ENCODE data around the gene SAMM50.
A peak's percentile ranks its signal among the peaks of the same experiment; 100 is the strongest.

The SAMM50 gene

DNA sequence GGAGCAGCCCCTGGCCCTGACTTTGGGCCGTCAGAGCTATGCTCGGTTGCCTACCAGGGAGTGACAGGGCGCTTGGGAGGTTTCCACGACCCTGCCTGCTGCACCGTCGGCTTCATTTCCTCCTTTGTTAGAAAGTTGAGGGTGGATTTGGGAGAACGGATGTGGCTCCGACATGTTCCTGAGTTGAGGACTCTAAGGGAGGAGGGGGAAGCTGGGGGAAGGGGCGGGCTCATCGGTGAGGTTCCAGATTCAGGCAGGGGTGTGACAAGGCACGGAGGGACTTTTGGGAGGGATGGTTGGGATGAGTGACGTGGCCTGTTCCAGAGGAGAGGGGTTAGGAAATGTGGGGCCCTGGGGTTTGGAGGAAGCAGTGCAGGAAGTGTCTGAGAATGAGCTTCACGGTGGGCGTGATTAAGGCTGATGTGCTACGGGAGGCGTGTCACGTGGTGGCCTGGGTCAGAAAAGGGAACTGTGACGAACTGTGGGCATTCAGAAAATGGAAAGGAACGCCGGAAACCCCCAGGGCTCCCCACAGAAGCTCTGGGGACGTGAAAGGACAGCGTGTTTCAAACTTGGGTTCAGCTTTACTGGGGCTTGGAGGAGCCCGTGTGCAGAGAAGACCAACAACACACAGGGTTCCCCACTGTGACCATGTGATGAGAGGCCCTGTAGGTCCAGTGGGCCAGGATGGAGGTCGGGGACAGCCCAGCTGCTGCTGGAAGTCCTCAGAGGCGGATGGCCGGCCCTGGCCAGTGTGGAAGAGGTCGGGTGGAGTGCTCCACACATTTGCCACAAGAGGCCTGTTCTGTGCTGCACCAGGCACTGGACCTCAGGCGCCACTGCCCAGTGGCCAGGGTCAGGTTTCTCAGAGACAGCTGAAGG, 71.6 kb downstream of the SAMM50 start:
- Histone ChIP-seq H3K27me3 (peaks cover 38% of the 10 kb centered on the region), H3K36me3 (no peaks in the 10 kb centered on the region), H3K4me3 (ENCODE audit: low read depth in 1 of 2, low read length in 1 of 2) (peak overlapping the region; percentile 57 to 62), H3K27ac (peak overlapping the region; percentile 56), H3K4me1 (ENCODE audit: control insufficient read depth in 1 of 2, insufficient read depth in 1 of 2, low read depth in 1 of 2, low read length in 1 of 2) (peaks cover 27 to 35% of the 10 kb centered on the region in 2 experiments), H3K9me3 (no peaks in the 10 kb centered on the region)
- TF ChIP-seq, protein P1, sequence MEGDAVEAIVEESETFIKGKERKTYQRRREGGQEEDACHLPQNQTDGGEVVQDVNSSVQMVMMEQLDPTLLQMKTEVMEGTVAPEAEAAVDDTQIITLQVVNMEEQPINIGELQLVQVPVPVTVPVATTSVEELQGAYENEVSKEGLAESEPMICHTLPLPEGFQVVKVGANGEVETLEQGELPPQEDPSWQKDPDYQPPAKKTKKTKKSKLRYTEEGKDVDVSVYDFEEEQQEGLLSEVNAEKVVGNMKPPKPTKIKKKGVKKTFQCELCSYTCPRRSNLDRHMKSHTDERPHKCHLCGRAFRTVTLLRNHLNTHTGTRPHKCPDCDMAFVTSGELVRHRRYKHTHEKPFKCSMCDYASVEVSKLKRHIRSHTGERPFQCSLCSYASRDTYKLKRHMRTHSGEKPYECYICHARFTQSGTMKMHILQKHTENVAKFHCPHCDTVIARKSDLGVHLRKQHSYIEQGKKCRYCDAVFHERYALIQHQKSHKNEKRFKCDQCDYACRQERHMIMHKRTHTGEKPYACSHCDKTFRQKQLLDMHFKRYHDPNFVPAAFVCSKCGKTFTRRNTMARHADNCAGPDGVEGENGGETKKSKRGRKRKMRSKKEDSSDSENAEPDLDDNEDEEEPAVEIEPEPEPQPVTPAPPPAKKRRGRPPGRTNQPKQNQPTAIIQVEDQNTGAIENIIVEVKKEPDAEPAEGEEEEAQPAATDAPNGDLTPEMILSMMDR (IDR thresholded peaks at IDR 0.05): no peak

DNA sequence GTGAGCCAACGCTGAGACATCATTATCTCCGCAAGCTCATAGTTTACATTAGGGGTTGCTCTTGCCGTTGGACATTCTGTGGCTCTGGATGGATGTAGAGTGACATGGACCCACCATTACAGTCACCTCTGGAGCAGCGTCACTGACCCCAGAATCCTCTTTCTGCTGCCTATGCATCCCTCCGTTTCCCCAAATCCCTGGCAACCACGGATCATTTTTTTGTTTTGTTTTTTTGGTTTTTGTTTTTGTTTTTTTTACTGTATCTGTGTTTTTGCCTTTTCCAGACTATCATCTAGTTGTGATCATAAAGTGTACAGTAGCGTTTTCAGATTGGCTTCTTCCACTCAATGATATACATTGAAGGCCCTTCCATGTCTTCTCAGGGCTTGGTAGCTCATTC, 72.8 kb downstream of the SAMM50 start:
- H3K4me1 ChIP-seq (ENCODE audit: control insufficient read depth in 1 of 2, insufficient read depth in 1 of 2, low read depth in 1 of 2, low read length in 1 of 2): peaks cover 27 to 35% of the 10 kb centered on the region in 2 experiments
- no peaks in the 10 kb centered on the region for H3K9me3 ChIP-seq
- H3K27ac ChIP-seq: no peak overlapping the region
- no peaks in the 10 kb centered on the region for H3K36me3 ChIP-seq
- peaks cover 34% of the 10 kb centered on the region for H3K27me3 ChIP-seq
- TF ChIP-seq, protein P1 (IDR thresholded peaks at IDR 0.05): no peak
- H3K4me3 ChIP-seq (ENCODE audit: low read depth in 1 of 2, low read length in 1 of 2): no peak overlapping the region

DNA sequence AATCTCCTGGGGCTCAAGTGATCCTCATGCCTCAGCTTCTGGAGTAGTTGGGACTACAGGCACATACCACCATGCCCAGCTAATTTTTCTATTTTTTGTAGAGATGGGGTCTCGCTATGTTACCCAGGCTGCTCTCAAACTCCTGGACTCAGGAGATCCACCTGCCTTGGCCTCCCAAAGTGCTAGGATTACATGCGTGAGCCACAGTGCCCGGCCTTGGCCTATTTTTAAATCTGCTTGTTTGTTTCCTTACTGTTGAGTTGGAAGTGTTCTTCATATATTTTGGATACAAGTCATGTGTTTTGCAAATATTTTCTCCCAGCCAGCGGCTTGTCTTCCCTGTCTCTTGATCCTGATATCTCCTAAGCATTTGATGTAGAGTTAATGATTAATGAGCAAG, 73.8 kb downstream of the SAMM50 start:
- Histone ChIP-seq H3K27ac (no peak overlapping the region), H3K4me3 (ENCODE audit: low read depth in 1 of 2, low read length in 1 of 2) (no peak overlapping the region), H3K36me3 (no peaks in the 10 kb centered on the region), H3K27me3 (peaks cover 26% of the 10 kb centered on the region), H3K9me3 (no peaks in the 10 kb centered on the region), H3K4me1 (ENCODE audit: control insufficient read depth in 1 of 2, insufficient read depth in 1 of 2, low read depth in 1 of 2, low read length in 1 of 2) (peaks cover 22 to 30% of the 10 kb centered on the region in 2 experiments)
- TF ChIP-seq, protein P1 (IDR thresholded peaks at IDR 0.05): no peak

DNA sequence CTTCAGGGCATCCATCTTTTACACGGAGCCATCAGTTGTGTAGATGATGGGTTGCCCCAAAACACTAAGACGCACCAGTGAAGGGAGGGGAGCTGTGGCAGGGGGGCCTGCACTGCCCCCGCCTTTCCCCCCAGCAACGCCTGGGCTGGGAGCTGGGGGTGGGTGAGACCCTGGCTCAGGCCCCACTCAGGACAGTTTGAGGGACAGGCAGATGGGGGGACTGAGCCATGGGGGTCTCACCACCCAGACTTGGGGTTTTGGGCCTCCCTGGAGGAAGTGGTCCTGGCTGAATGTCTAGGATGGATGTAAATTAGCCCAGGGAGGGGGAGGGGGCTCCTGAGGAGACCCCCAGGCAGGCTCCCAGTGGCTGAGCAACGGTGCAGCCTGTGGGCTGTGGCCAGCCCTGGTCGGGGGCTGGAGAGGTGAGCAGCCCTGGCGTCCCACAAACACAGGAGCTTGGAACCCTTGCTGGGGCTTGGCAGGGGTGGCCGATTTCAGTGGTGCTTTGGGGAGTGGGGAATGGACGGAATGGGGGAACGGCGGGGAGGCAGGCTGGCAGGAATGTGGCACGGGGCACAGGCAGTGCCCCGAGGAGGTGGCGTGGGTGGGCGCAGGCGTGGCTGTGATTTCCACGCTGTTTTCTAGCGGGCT, 74.9 kb downstream of the SAMM50 start:
- no peak overlapping the region for H3K4me3 ChIP-seq (ENCODE audit: low read depth in 1 of 2, low read length in 1 of 2)
- TF ChIP-seq, protein P1 (IDR thresholded peaks at IDR 0.05): no peak
- H3K9me3 ChIP-seq: no peaks in the 10 kb centered on the region
- H3K36me3 ChIP-seq: no peaks in the 10 kb centered on the region
- no peak overlapping the region for H3K27ac ChIP-seq
- peaks cover 14 to 23% of the 10 kb centered on the region in 2 experiments for H3K4me1 ChIP-seq (ENCODE audit: control insufficient read depth in 1 of 2, insufficient read depth in 1 of 2, low read depth in 1 of 2, low read length in 1 of 2)
- peaks cover 15% of the 10 kb centered on the region for H3K27me3 ChIP-seq

DNA sequence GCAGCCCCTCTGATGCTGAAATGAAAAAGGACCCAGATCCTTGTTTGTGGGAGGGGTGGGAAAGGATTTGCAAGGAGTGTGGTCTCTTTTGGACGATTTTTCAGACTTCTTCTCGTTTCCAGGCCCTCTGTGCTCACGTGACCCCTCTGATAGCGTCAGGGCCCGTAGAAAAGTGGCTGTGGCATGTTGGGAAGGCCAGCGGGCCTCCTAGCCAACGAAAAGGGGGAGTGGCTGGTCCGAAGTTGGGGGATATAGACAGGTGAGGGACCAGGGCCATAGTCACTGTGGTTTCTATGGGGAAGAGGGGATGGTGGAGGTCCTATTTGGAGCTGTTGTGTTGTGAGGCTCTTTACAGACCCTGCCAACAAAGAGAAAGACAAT, 75.5 kb downstream of the SAMM50 start:
- no peaks in the 10 kb centered on the region for H3K9me3 ChIP-seq
- H3K36me3 ChIP-seq: no peaks in the 10 kb centered on the region
- no peak overlapping the region for H3K4me3 ChIP-seq (ENCODE audit: low read depth in 1 of 2, low read length in 1 of 2)
- H3K4me1 ChIP-seq (ENCODE audit: control insufficient read depth in 1 of 2, insufficient read depth in 1 of 2, low read depth in 1 of 2, low read length in 1 of 2): peaks cover 14 to 18% of the 10 kb centered on the region in 2 experiments
- no peak overlapping the region for H3K27ac ChIP-seq
- TF ChIP-seq, protein P1 (IDR thresholded peaks at IDR 0.05): no peak
- peaks cover 10% of the 10 kb centered on the region for H3K27me3 ChIP-seq

Data from neutrophil (primary cell).